H1 (cell line): ENCODE measurements around the gene ANKRD40CL.

Source experiments
- CTCF ChIP-seq, 3 experiments: IDR thresholded peaks; 1 replicate in 2 of 3; 2 replicates in 1 of 3; pipeline versions ENCODE4 v1.5.1 to v1.6.1; 2011; ENCODE audit warnings: low read length in 3 of 3, mild to moderate bottlenecking in 3 of 3, inconsistent platforms in 2 of 3, low read depth in 1 of 3, moderate library complexity in 1 of 3; ENCODE audit not compliant: insufficient read depth in 1 of 3; ENCODE audit errors: control extremely low read depth in 1 of 3
- POLR2A ChIP-seq, 2 experiments: IDR thresholded peaks; 1 replicate in 1 of 2; 2 replicates in 1 of 2; pipeline ENCODE4 v1.6.1; 2011; ENCODE audit warnings: low read depth in 2 of 2, low read length in 2 of 2, mild to moderate bottlenecking in 2 of 2; ENCODE audit errors: control extremely low read depth in 1 of 2

GRCh38 chr17:50778471-50778870 lies 11.2 kb upstream of the ANKRD40CL start:
- TF ChIP-seq CTCF (IDR thresholded peaks at IDR 0.05; ENCODE audit: control extremely low read depth in 1 of 3, insufficient read depth in 1 of 3, low read depth in 1 of 3, low read length in 3 of 3) (no peak), POLR2A (IDR thresholded peaks at IDR 0.05; ENCODE audit: control extremely low read depth in 1 of 2, low read depth in 2 of 2, low read length in 2 of 2) (no peak)
